NCI-H2107 treated with DMSO at 0.1 percent for 48 hours (cell line): ENCODE measurements around the gene FBXW8.

Source experiments
- DNase-seq: peaks from one replicate; lab custom pipeline; 2025; ENCODE audit not compliant: unreplicated experiment; lab: John Stamatoyannopoulos, UW

FBXW8 gene

DNA sequence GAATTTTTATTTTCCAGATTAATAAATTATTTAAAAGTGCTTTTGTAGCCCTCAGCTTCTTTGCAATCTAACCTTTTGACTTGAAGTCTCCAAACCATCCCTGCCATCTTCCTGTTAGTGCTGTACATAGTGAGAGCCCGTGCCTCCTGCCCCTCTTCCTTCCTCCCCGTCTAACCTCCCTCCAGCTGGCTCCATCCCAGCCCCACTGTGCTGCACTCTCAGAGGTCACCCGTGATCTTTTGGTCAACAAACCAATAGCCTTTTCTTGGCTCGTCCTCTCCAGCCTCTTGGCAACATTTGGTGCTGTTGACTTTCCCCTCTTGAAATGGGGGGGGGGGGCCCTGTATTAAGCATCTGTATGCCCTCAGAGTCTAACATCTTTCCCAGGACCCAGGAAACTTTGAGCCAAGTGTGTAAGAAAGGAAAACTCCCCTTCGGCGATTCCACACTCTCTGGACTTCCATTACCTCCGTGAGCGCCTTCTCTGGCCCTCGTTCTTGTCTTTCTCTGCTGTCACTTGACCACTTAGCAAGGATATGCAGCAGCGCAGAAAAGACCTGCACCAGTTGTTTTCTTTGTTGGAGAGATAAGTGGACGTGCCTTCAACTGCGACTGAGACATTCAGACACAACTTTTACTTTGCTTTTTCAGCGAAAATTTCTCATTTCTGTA, 44.1 kb downstream of the FBXW8 start:
- DNase-seq, result no peak

DNA sequence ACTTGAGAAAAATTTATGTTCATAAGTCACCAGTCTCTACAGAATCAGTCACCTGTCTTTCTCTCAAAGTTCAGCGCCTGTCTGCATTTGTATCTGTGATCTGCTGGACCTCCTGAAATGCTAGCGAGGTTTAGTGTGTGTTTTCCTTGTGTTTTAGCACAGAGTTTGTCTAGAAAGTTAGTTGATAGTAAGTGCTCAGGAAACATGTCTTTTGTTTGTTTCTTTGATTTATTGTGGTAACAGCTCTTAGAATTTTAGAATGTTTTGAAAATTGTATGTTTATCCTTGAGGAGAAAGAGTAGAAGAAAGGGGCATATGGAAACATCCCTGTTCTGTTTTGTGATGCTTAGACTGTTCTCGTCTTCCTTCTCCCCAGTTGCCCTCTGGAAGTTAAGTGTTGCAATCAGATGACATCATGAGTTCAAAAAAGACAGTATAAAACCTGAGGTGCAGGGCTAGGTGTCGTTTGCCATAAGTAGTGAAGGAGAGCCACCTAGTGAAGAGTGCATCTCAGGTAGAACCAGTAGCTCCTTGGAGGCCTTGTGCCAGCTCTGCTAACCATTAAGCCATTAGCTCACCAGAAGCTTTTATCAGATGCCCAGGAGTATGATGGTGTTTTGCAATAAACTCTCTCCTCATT, 44.8 kb downstream of the FBXW8 start:
- DNase-seq, result peak; percentile 59

DNA sequence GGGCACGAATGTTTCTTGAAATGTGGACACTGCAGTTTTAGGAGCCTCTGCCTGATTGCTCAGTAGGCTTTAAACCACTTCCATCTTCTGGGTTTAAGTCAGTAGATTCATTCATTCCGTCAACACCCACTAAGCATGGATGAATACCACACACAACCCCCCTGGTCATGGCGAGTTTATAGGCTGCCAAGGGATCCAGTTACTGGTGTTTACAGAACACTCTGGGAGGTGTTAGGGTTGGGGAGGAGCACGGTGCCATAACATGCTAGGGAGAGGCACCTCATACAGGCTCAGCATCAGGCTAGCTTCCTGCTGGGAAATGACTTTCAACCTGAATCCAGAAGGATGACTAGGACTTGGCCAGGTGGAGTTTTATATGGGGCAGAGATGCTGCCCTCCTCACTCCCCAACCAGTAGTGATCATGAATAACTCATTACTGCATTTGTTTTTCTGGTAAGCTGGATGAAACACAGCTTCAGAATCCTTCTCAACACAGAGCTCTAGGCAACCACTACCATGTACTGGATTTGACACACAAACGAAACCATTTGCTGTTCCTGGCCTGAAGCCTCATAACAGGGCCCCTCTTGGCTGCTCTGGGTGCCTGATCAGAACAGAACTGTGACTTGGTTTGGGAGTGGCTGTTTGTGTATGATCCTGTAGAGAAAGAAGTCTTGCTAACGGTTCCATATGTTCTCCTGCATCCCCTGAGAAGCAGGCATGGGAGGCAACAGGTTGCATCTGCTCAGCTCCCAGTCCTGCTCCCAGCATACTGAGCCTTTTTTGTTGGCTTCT, 47.9 kb downstream of the FBXW8 start:
- peak; percentile 29 for DNase-seq

DNA sequence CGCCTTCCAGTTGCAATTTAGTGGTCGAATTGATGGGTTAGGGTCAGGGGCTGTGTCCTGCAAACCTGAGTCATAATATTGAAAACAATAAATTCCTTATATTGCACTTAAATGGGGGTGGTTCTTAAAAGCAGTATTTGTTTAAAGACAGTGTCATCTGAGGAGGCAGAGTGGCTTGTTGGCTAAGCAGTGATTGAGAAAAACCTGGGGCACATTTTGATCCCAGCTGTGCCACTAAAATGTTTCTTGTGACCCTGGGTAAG, 48.4 kb downstream of the FBXW8 start:
- no peak for DNase-seq

DNA sequence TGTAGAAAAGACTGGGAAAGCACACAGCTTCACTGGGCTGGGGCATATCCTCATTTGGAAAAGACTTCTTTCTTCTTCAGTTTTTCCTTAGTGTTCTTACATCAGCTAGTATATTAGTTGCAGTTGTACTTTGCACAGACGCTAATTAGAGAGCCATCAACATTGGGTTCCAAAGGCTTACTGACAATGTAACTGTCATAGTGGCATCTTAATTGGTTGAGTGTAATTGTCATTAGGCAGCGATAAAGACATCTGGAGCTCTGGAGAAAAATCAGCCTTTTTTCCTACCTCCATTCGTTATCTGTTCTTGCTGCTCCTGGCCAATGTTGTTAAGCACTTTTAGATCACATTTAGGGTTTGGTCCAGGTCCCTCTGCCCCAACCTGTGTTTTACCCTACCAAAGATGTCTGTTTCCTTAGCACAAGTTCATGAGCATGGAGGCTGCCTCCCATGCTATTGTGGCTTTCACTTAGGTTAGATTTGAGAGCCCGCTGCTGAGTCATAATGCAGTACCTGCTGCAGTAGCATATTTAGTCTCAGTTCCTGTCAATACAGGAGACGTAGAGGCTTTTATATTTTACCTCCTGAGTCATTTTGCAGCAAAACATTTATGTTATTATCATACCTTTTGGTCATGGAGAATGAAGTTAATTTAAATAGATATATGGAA, 49.2 kb downstream of the FBXW8 start:
- no peak for DNase-seq

DNA sequence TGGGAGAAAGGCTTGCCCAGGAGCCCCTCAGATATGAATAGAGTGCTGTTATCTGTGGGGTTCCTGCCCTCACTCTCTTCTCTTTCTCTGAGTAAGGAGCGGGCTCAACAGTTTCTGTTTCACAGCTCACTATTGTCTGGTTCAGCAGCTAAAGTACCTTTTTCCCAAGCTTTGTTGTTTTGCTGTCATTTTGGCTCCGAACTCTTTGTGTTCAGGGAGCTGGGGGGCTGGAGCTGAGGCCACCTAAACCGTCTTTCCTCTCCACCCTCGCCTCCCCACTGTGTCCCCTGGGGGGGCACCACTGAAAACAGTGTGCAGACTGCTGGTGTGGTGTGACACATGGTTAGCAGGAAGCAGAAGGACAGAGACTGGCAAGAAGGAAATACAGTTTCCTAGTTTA, 51.4 kb downstream of the FBXW8 start:
- no peak for DNase-seq

DNA sequence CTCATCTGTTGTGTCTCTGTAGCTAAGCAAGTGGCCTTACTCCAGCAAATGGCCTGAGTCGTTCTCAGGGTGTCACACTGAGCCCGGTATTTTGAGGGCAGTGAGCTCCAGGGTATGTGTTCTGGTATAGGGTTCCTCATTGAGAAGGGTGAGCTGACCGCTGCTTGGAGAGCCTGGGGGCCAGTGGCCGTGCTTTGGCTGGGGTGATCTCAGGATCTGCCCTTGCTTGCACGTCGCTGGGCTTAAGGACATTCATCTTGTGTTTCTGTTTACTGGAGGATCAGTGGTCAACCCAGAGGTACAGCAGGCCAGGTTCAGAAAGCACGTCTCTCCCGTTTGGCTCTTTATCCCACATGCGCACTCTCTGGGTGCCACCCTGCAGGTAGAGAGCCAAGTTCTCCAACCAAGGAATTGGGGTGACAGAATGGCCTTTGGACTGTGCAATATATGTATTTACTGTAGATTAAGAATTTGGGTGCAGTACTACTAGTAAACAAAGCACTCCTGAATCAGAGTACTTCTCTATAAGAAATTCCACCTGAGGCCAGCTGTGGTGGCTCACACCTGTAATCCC, 52.1 kb downstream of the FBXW8 start:
- DNase-seq, result no peak

DNA sequence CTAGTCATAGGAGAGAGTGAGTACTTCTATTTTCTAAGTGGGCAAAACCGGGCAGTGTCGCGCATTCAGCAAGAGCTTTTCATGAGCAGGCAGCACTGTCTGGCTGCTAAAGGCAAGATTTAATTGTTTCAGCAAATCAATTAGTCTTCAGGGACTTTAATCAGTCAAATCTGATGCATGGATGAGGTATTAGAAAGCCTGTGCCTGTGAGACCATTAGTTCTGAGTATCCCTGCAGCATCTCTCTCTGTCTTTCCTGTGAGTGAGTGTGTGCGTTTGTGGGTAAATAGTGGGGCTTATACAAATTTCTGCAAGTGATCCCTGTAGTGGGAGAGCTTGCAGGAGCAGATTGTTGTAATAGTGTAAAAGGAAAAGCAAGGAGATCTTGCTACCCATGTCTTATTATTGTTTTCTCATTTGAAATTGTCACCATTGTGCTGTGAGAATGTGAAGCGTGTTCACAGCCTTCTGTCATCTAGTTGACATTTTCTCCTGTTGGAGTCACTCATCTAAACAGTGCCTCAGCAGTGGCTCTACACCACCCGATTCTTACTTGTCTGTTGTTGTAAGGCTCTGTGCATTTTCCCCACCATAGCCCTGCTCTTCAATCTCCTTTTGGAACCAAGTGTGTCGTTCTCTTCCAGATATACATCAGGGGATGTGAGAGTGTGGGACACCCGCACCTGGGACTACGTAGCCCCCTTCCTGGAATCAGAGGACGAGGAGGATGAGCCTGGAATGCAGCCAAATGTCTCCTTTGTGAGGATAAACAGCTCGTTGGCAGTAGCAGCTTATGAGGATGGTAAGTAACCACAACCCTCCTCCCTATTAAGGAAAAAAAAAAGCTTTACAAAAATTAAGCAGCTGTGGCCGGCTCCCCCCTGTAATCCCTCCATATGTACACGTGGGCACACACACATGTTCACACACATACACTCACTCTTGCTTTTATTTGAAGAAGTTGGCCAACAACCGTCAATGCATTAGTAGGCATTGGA, 53.6 kb downstream of the FBXW8 start:
- DNase-seq, result peak; percentile 26

DNA sequence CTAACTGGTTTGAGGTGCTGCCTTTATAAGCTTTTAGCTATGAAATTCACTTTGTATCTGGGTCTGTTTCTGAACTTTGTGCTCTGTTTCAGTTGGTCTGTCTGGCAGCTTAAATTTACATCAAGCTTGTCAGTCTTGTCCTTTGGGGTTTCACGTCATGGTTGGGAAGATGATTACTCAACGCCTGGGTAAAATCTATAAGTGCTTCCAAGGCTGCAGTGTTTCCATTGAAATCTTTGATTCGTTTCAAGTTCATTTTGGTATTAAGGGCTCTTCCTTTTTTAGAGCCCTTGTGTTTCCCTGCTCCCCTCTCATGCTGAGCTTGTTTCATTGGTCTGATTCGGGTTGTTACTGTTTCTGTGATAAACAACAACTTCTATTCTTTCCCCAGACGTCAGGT, 58.2 kb downstream of the FBXW8 start:
- no peak for DNase-seq

DNA sequence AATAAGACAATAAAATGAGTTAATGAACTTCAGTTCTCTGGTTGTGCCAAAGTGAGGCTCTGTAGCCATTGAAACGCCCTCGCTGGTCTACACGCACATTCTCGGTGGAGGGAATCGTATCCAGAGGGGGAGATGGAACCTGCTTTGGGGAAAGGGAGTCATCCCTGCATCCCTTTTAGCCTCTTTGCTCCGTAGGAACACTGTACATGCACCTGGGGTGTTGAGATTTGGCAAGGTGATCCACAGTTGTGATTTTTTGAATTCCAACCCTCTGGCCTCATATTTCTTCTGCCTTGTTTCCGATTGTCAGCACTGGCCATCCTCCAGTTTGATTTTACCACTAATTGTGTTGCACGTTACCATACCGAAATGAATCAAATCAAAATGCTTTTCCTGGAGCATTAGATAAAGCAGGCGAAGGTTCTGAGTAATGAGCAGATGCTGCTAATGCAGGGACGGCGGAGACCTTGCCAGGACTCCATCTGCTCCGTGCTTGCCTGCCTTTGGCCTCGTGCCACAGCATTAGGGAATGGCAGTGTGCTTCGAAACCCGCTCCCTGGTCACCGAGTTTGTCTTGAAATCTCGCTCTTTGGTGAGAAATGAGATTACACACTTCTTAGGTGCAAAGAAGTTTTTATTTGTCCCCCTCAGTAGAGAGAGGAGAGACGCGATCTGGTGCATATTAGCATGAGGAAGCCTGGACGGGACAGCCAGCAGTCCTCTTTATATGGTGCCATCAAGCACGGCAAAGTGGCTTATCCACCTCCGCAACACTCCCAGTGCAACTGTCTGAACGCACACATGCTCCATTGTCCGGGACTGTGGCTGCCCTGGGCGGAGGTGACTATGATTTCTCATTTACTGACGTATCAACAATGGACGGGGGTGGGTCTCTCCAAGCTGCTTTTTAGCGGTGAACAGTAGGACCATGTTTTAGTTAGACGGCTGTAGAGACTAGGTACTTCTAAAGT, 59.1 kb downstream of the FBXW8 start:
- DNase-seq, result no peak

DNA sequence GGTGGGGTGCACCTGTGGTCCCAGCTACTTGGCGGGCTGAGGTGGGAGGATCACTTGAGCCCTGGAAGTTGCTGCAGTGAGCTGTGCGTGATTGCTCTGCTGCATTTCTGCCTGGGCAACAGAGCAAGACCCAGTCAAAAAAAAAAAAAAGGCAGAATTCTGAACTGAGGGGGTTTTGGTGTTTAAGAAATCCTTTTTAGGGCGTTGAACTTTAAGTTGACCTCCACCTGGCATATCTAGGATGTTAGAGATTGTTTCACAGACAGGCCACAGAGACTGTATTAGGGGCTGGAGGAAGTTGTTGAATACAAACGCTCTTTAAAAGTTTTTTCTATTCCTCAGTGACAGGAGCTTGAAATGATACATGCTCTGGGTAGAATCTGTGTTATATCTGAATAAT, 60.5 kb downstream of the FBXW8 start:
- DNase-seq, result no peak

DNA sequence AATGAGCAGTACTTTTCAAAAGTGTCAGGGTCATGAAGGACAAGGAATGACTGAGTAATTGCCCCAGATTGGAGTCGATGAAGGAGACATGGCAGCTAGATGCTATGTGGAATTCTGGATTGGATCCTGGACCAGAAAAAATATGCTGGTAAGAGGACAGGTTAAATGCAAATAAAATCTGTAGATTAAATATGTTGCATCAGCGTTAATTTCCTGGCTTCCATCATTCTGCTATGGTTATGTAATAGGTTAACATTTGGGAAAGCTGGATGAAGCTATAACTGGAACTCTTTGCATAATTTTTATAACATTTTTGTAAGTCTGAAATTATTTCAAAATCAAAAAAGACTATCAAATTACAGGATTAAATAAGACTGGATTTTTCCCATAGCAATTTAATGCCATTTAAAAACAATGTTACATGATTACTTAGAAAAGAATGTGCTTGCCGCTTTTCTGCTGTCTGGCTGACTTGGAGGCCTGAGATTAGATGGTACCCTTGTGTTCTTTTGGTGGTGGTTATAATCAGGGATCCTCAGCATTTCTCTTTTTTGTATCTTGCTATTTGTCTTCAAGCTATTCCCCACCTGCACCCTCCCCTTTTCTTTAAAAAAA, 65.1 kb downstream of the FBXW8 start:
- no peak for DNase-seq

DNA sequence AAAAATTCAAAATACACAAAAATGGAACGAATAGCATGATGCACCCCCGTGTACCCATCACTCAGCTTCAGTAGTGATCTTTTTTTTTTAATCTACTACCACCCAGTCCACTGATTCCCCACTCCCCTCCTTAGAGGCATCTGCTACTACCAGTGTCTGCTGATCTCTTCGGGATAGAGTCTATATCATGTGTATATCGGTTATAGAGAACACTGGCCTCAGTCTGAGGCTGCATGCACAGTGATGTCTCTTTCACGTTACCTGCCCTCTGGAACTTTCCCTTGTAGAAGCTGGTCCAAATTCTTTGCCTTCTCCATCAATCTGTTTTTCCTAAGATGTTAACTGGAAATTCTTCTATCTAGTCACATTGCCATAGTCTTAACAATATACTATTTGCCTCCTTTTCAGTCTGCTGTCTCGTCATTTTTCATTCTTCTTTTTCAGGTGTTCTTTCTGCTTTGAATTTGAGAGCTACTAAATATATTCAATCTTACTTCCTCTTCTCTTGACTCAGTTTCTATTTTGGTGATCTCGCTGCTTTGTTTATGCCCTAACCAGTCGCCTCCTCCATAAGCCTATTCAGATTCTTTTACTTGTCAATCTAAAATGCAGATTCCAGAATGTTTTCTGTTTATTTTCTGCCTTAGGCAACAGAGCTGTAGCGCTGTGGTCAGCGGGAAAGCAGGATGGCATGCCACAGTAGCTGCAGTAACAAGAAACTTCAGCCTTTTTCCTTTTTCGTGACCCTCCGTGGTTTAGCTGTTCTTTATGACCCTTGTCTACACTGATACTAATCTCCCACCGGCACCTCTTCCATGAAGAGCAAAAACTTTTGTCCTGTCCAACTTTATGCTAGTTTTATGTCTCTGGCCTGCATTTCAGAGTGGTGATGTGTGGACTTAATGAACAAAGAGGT, 67.0 kb downstream of the FBXW8 start:
- DNase-seq, result no peak

DNA sequence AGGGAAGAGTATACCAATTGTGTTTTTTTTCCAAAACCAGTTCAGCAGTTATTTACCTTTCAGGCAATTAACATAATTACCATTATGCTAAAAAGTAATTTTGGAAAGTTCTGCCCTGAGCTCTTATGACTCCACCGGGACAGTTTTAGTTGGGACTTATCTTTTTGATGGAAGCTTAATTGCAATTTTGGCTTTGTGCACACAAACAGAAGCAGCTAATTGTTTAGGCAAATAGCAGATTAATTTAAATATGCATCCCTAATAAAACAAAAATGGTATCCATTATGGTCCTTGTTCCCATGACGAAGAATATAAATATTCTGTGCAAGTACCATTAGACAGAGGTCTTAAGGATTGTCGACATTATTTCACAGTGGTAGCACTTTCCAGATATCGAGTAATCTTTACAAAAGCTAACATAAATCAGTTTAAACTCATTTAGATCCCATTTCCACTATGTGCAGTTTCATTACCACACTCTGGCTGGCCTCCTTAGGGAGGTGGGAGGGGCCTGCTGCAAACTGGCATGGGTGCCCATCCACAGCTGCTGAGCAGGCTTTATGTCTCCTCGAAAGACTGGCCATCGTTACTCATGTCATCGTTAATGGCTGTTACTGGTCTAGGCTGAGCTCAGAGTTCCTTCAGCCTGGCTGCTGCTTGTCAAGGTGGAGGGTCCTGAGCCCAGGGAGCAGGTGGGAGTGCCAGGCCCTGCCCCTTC, 68.2 kb downstream of the FBXW8 start:
- DNase-seq, result no peak

DNA sequence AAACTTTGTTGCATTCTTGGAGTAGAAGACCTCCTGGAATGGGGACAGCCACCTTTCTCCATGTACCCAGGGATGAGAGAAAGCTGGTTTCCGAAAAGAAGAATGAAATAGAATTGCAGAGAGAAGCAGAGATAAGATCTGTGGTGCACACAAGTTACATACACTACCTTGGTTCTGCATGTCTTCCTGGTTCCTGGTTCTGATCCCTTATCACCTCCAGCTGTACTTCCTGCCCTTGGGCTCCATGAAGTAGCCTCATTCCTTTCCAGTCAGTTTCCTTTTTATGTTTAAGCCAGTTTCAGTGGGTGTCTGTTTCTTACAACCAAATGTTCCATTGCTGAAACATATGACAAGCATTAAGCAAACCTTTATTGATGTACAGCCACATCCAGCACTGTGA, 69.3 kb downstream of the FBXW8 start:
- DNase-seq, result no peak

DNA sequence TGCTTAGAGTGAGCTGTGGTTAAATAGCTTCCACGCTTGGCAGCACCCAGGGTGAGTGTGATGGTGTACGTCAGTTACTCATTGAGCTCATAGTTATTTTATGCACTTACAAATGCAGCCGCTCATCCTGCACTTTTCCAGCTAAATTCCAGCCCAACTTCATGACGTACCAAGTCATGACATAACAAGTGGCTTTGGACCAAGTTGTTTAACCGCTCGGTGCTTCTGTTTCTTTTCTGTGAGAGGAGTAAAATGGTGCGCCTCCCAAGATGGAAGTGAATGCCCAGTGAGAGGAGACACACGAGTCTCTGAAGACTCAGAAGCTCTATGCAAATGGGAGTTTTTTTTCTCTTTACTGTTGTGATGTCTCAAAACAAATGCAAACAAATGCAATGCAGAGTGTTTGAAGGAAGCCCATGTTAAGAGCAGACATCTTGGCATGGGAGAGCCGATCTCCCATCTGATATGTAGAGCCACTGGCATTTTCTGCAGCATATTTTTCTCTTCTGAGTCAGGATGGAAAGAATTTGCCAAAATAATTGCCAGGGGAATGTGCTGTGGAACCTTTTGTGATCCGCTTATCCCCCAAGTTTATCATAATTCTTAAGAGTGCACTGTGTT, 72.2 kb downstream of the FBXW8 start:
- DNase-seq, result no peak

DNA sequence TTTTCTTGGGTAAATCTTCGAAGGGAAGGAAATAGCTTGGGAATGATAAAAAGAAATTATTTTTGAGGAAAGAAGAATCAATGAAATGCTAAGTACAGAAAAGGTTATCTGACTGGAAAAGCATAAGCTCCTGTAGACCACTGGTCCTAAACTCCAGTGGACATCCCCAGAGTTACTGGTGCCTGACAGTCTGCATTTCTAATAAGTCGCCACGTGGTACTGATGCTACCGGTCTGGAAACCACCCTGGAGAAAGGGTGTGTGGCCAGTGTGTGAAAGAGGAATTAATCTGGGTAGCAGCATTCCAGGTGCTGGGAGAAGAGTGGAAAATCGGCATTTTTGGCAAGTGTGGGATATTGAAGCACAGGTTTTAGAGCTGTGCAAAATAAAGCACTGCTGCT, 73.3 kb downstream of the FBXW8 start:
- DNase-seq, result no peak
